Mesenchymal stem cell (in vitro differentiated cells and primary cell): ENCODE results near the gene MACO1.

Experiments
- DNase-seq: peaks from one replicate; pipeline ENCODE4 v3.0.0-alpha.2; 2013
- H2AFZ ChIP-seq: one replicate; pipeline ENCODE4 v1.6.1; 2013; ENCODE audit warnings: low read depth, mild to moderate bottlenecking, control low read depth, inconsistent platforms, low read length, moderate library complexity
- H2AK5ac ChIP-seq: 2 replicates; pipeline ENCODE4 v1.6.1; 2013; ENCODE audit warnings: low read length, moderate library complexity, mild to moderate bottlenecking, inconsistent platforms; ENCODE audit not compliant: severe bottlenecking
- H2BK120ac ChIP-seq: one replicate; pipeline ENCODE4 v1.6.1; 2013; ENCODE audit warnings: low read depth, mild to moderate bottlenecking, inconsistent platforms, low read length, moderate library complexity
- H2BK12ac ChIP-seq, 2 experiments: one replicate each; pipeline ENCODE4 v1.6.1; 2013; ENCODE audit warnings: inconsistent platforms in 2 of 2, low read length in 2 of 2, mild to moderate bottlenecking in 2 of 2, moderate library complexity in 2 of 2, control low read depth in 1 of 2
- H2BK15ac ChIP-seq: one replicate; pipeline ENCODE4 v1.6.1; 2013; ENCODE audit warnings: mild to moderate bottlenecking, low read depth, inconsistent platforms; ENCODE audit not compliant: poor library complexity, severe bottlenecking
- H2BK5ac ChIP-seq: 2 replicates; pipeline ENCODE4 v1.6.1; 2013; ENCODE audit warnings: low read depth, mild to moderate bottlenecking, low read length, control low read depth, inconsistent platforms; ENCODE audit not compliant: poor library complexity, severe bottlenecking
- H3K14ac ChIP-seq, 2 experiments: one replicate each; pipeline ENCODE4 v1.6.1; 2013; ENCODE audit warnings: inconsistent platforms in 2 of 2, low read length in 2 of 2, control low read depth in 1 of 2, mild to moderate bottlenecking in 1 of 2, moderate library complexity in 1 of 2
- H3K18ac ChIP-seq, 2 experiments: one replicate each; pipeline ENCODE4 v1.6.1; 2013; ENCODE audit warnings: inconsistent platforms in 2 of 2, low read length in 2 of 2, control low read depth in 1 of 2, low read depth in 1 of 2, mild to moderate bottlenecking in 1 of 2
- H3K23ac ChIP-seq, 2 experiments: one replicate each; pipeline ENCODE4 v1.6.1; 2013; ENCODE audit warnings: inconsistent platforms in 2 of 2, low read length in 2 of 2, mild to moderate bottlenecking in 2 of 2, moderate library complexity in 2 of 2, control low read depth in 1 of 2
- H3K27ac ChIP-seq: 2 replicates; pipeline ENCODE4 v1.5.1; 2013; ENCODE audit warnings: mild to moderate bottlenecking, moderate library complexity, low read length, control low read depth, inconsistent platforms; ENCODE audit not compliant: poor library complexity, severe bottlenecking
- H3K27me3 ChIP-seq, 2 experiments: 2 replicates each; pipeline versions ENCODE4 v1.6.1 to v1.7.0; 2013; ENCODE audit warnings: low read length in 2 of 2, mild to moderate bottlenecking in 2 of 2, moderate library complexity in 2 of 2, control low read depth in 1 of 2, inconsistent platforms in 1 of 2; ENCODE audit not compliant: control insufficient read depth in 1 of 2, insufficient read depth in 1 of 2
- H3K36me3 ChIP-seq, 2 experiments: 2 replicates each; pipeline versions ENCODE4 v1.6.1 to v1.7.0; 2013; ENCODE audit warnings: low read length in 2 of 2, control low read depth in 1 of 2, inconsistent platforms in 1 of 2, low read depth in 1 of 2, mild to moderate bottlenecking in 1 of 2; ENCODE audit not compliant: insufficient read depth in 2 of 2, control insufficient read depth in 1 of 2
- H3K4ac ChIP-seq, 2 experiments: one replicate each; pipeline ENCODE4 v1.6.1; 2013; ENCODE audit warnings: inconsistent platforms in 2 of 2, low read length in 2 of 2, mild to moderate bottlenecking in 2 of 2, moderate library complexity in 2 of 2, control low read depth in 1 of 2, low read depth in 1 of 2
- H3K4me1 ChIP-seq: 2 replicates; pipeline ENCODE4 v1.6.1; 2013; ENCODE audit warnings: low read depth, low read length, control low read depth; ENCODE audit not compliant: control insufficient read depth, insufficient read depth
- H3K4me2 ChIP-seq: 2 replicates; pipeline ENCODE4 v1.6.1; 2013; ENCODE audit warnings: low read length, mild to moderate bottlenecking, inconsistent platforms; ENCODE audit not compliant: poor library complexity, severe bottlenecking
- H3K4me3 ChIP-seq, 2 experiments: 2 replicates each; pipeline versions ENCODE4 v1.5.1 to v1.7.0; 2013; ENCODE audit warnings: low read length in 2 of 2, mild to moderate bottlenecking in 2 of 2, control low read depth in 1 of 2, low read depth in 1 of 2; ENCODE audit not compliant: insufficient read depth in 1 of 2
- H3K79me1 ChIP-seq: replicated peaks from 2 replicates; pipeline ENCODE4 v1.6.1; 2013; ENCODE audit warnings: mild to moderate bottlenecking, control low read depth, low read length, inconsistent platforms; ENCODE audit not compliant: poor library complexity, severe bottlenecking
- H3K9ac ChIP-seq: 2 replicates; pipeline ENCODE4 v1.7.0; 2013; ENCODE audit warnings: mild to moderate bottlenecking, low read length, moderate library complexity
- H3K9me3 ChIP-seq: 2 replicates; pipeline ENCODE4 v1.7.0; 2013; ENCODE audit warnings: mild to moderate bottlenecking, low read length; ENCODE audit not compliant: control insufficient read depth
- H4K8ac ChIP-seq: one replicate; pipeline ENCODE4 v1.6.1; 2013; ENCODE audit warnings: inconsistent platforms, mild to moderate bottlenecking, low read length, moderate library complexity
- H4K91ac ChIP-seq: one replicate; pipeline ENCODE4 v1.6.1; 2013; ENCODE audit warnings: mild to moderate bottlenecking, low read length, inconsistent platforms
- WGBS: methylation state at CpG from one replicate; pipeline ENCODE4 v1.1.7; 2013; ENCODE audit warnings: mixed read lengths; 5-methylcytosine and 5-hydroxymethylcytosine counted together

MACO1 gene

DNA sequence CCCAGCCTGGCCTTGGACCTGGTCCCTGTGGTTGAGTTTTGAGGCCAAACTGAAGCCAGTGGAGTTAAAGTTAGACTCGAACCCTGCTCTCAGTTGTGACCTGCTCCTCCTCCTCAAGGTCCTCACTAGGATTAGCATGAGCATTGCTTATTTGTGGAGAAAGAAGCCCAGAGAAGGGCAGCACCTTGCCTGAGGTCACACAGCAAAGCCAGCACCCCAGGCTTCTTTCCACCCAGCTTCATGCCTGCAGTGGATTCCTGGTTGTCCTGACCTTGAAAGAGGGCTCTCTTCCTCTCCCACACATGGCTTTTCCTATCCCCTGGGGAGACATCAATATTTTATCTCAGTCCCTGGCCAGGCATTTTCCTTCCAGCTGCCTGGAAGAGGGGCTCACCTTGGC lies 115.5 kb downstream of the MACO1 start:
- Histone ChIP-seq H3K4me1 (peaks cover 36% of the 10 kb centered on the region), H2BK15ac (no peak overlapping the region), H3K18ac (no peak overlapping the region), H3K27me3 (peaks cover 0 to 3% of the 10 kb centered on the region in 2 experiments), H3K4ac (no peak overlapping the region), H3K27ac (no peak overlapping the region), H3K9ac (no peak overlapping the region), H3K4me2 (no peak overlapping the region), H3K23ac (no peak overlapping the region), H2AFZ (no peak overlapping the region), H2AK5ac (no peak overlapping the region), H4K8ac (no peak overlapping the region), H3K36me3 (no peaks in the 10 kb centered on the region), H4K91ac (no peak overlapping the region), H3K9me3 (no peaks in the 10 kb centered on the region), H2BK120ac (no peak overlapping the region), H3K14ac (no peak overlapping the region), H2BK12ac (no peak overlapping the region), H2BK5ac (no peak overlapping the region), H3K79me1 (peaks cover 40% of the 10 kb centered on the region), H3K4me3 (no peak overlapping the region)
- DNase-seq = no peak
- 100% methylated on average over 1 of the region's 1 CpG for WGBS

DNA sequence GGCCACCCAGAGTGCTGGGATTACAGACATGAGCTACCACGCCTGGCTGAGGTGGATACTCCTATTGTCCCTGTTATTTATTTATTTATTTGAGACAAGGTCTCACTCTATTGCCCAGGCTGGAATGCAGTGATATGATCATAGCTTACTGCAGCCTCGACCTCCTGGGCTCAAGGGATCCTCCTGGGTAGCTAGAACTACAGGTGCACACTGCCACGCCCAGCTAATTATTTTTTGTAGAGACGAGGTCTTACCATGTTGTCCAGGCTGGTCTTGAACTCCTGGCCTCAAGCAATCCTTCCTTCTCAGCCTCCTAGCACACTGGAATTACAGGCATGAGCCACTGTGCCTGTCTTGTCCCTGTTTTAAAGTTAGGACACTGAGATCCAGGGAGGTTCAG lies 117.9 kb downstream of the MACO1 start:
- WGBS = 96% methylated on average over 4 of the region's 4 CpGs

DNA sequence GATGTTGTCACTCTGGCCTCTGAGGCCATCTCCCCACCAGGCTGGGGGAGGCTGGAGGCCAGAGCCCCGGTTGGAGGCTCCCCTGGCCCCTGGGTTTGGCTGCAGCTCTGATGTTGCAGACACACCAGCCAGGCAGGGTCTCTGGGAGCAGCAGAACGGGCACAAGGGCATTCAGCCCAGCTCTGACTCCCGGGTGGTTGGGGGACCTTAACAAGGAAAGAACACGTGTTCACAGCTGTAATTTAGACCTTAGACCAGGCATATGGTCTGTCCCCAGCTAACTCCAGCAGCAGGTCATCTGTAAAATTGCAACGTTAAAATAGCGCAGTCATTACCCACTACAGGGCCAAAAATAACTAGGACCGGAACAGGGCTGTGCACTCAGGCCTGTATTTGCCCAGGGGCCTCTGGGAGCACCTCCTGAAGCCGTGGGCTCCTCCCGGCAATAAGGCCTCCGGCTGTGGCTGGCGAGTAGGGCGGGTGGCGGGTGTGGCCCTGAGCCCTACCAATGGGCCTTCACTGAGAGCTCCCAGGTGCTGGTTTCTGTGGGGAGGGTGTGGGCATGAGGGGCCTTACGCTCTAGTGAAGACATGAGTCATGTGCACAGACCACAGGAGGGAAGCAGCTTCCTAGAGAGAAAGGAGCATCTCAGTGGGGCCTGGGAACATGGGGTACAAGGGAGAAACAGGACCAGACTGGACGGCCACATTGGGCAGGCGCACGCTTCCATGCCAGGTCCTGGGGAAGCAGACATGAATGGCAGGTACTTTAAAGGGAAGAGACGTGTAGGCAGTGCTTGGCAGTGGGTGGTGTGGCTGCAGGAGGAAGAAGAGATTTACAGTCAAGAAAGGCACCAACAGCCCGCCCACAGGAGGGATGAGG lies 118.8 kb downstream of the MACO1 start:
- H3K4me1 ChIP-seq = peaks cover 34% of the 10 kb centered on the region
- no peaks in the 10 kb centered on the region for H3K27me3 ChIP-seq
- WGBS = 65% methylated on average over 19 of the region's 19 CpGs
- peak overlapping the region; percentile 95 for H2BK15ac ChIP-seq
- H3K27ac ChIP-seq = peak overlapping the region; percentile 42
- H2BK120ac ChIP-seq = peak overlapping the region; percentile 52
- H3K36me3 ChIP-seq = peaks cover 0 to 5% of the 10 kb centered on the region in 2 experiments
- H3K4ac ChIP-seq = peak overlapping the region; percentile 32 to 64
- peak overlapping the region; percentile 55 for H4K8ac ChIP-seq
- no peaks in the 10 kb centered on the region for H3K9me3 ChIP-seq
- H3K18ac ChIP-seq = peak overlapping the region in 1 of 2 experiments; percentile 64
- no peak overlapping the region for H3K4me3 ChIP-seq
- peak overlapping the region in 1 of 2 experiments; percentile 92 for H2BK12ac ChIP-seq
- peak; percentile 56 for DNase-seq
- peak overlapping the region; percentile 74 for H2AK5ac ChIP-seq
- H3K9ac ChIP-seq = no peak overlapping the region
- peak overlapping the region; percentile 29 for H3K4me2 ChIP-seq
- no peak overlapping the region for H3K23ac ChIP-seq
- no peak overlapping the region for H2AFZ ChIP-seq
- peak overlapping the region in 1 of 2 experiments; percentile 61 for H3K14ac ChIP-seq
- H4K91ac ChIP-seq = peak overlapping the region; percentile 90
- H2BK5ac ChIP-seq = peak overlapping the region; percentile 24
- H3K79me1 ChIP-seq = peaks cover 45% of the 10 kb centered on the region

More for the DNA sequence above, 117.9 kb downstream of the MACO1 start:
- H3K4me2 ChIP-seq = no peak overlapping the region
- no peak overlapping the region for H3K14ac ChIP-seq
- no peak overlapping the region for H3K4ac ChIP-seq
- peaks cover 40% of the 10 kb centered on the region for H3K4me1 ChIP-seq
- H2BK15ac ChIP-seq = no peak overlapping the region
- H3K9ac ChIP-seq = no peak overlapping the region
- no peak overlapping the region for H3K18ac ChIP-seq
- H4K91ac ChIP-seq = no peak overlapping the region
- no peak overlapping the region for H3K23ac ChIP-seq
- no peaks in the 10 kb centered on the region for H3K9me3 ChIP-seq
- no peak overlapping the region for H4K8ac ChIP-seq
- no peak overlapping the region for H3K27ac ChIP-seq
- no peak overlapping the region for H2BK120ac ChIP-seq
- H2AFZ ChIP-seq = no peak overlapping the region
- no peaks in the 10 kb centered on the region for H3K27me3 ChIP-seq
- H3K36me3 ChIP-seq = peaks cover 0 to 3% of the 10 kb centered on the region in 2 experiments
- H3K4me3 ChIP-seq = no peak overlapping the region
- no peak overlapping the region for H2BK5ac ChIP-seq
- peaks cover 51% of the 10 kb centered on the region for H3K79me1 ChIP-seq
- H2BK12ac ChIP-seq = no peak overlapping the region
- no peak for DNase-seq
- H2AK5ac ChIP-seq = no peak overlapping the region
